Measurements from ENCODE around the gene ZNRF2.

The ZNRF2 gene

GRCh38 chr7:30306976-30307375 lies 22.6 kb downstream of the ZNRF2 start:
- H4K20me1 ChIP-seq (ENCODE audit: insufficient read depth, low read length): 0 out of 2 replicates have a peak, but pooled peaks cover 6% of the 10 kb centered on the region
- H3K4me3 ChIP-seq (ENCODE audit: low read depth, low read length, poor library complexity, severe bottlenecking): no peak overlapping the region
- no peak overlapping the region for H3K27ac ChIP-seq (ENCODE audit: low read depth, low read length, poor library complexity, severe bottlenecking)
- TF ChIP-seq EZH2 (IDR thresholded peaks at IDR 0.05; ENCODE audit: borderline replicate concordance, low read length): no peak
- TF ChIP-seq, protein P1, sequence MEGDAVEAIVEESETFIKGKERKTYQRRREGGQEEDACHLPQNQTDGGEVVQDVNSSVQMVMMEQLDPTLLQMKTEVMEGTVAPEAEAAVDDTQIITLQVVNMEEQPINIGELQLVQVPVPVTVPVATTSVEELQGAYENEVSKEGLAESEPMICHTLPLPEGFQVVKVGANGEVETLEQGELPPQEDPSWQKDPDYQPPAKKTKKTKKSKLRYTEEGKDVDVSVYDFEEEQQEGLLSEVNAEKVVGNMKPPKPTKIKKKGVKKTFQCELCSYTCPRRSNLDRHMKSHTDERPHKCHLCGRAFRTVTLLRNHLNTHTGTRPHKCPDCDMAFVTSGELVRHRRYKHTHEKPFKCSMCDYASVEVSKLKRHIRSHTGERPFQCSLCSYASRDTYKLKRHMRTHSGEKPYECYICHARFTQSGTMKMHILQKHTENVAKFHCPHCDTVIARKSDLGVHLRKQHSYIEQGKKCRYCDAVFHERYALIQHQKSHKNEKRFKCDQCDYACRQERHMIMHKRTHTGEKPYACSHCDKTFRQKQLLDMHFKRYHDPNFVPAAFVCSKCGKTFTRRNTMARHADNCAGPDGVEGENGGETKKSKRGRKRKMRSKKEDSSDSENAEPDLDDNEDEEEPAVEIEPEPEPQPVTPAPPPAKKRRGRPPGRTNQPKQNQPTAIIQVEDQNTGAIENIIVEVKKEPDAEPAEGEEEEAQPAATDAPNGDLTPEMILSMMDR (IDR thresholded peaks at IDR 0.05; ENCODE audit: low read length): no peak
- H2AFZ ChIP-seq (ENCODE audit: low read length): no peak overlapping the region
- no peaks in the 10 kb centered on the region for H3K9me2 ChIP-seq (ENCODE audit: low read depth, low read length)
- peaks cover 7% of the 10 kb centered on the region; the same call in 1 of the 2 replicates for H3K9me3 ChIP-seq (ENCODE audit: low read length)
- H3K4me2 ChIP-seq (ENCODE audit: low read length): no peak overlapping the region
- H3K79me2 ChIP-seq (ENCODE audit: insufficient read depth, low read length): peaks cover 93% of the 10 kb centered on the region
- peaks cover 29% of the 10 kb centered on the region for H3K4me1 ChIP-seq (ENCODE audit: insufficient read depth, low read length, severe bottlenecking)
- H3K27me3 ChIP-seq (ENCODE audit: insufficient read depth, low read length): no peaks in the 10 kb centered on the region
- H3K36me3 ChIP-seq (ENCODE audit: insufficient read depth, low read length): no peaks in the 10 kb centered on the region
- H3F3A ChIP-seq (ENCODE audit: insufficient read depth, low read length): no peaks in the 10 kb centered on the region
- no peak overlapping the region for H3K9ac ChIP-seq (ENCODE audit: low read length)

DNA sequence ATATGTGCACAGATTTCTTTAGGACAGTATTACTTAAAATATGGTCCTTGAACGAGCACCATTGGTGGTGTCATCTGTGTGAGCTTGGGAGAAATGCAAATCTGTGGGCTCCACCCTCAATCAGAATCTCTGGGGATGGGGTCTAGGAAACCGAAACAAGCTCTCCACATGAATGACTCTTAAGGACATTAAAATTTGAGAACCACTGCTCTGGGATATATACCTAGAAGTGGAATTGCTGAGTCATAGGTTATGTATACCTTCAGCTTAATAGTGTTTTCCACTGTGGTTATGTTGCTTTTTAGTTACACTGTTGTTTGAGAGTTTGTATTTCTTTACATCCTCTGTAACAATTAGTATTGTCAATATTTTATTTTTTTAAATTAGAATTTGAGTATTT lies 24.0 kb downstream of the ZNRF2 start:
- Histone ChIP-seq H3K27me3 (ENCODE audit: insufficient read depth, low read length) (no peaks in the 10 kb centered on the region), H3K79me2 (ENCODE audit: insufficient read depth, low read length) (peaks cover 97% of the 10 kb centered on the region), H3K9me2 (ENCODE audit: low read depth, low read length) (no peaks in the 10 kb centered on the region), H3F3A (ENCODE audit: insufficient read depth, low read length) (no peaks in the 10 kb centered on the region), H3K36me3 (ENCODE audit: insufficient read depth, low read length) (no peaks in the 10 kb centered on the region), H3K4me2 (ENCODE audit: low read length) (no peak overlapping the region), H3K27ac (ENCODE audit: low read depth, low read length, poor library complexity, severe bottlenecking) (no peak overlapping the region), H3K4me3 (ENCODE audit: low read depth, low read length, poor library complexity, severe bottlenecking) (no peak overlapping the region), H4K20me1 (ENCODE audit: insufficient read depth, low read length) (0 out of 2 replicates have a peak, but pooled peaks cover 6% of the 10 kb centered on the region), H2AFZ (ENCODE audit: low read length) (no peak overlapping the region), H3K4me1 (ENCODE audit: insufficient read depth, low read length, severe bottlenecking) (peaks cover 32% of the 10 kb centered on the region), H3K9me3 (ENCODE audit: low read length) (peaks cover 7% of the 10 kb centered on the region; the same call in 1 of the 2 replicates), H3K9ac (ENCODE audit: low read length) (no peak overlapping the region)
- TF ChIP-seq, protein P1 (IDR thresholded peaks at IDR 0.05; ENCODE audit: low read length): no peak
- no peak for TF ChIP-seq EZH2 (IDR thresholded peaks at IDR 0.05; ENCODE audit: borderline replicate concordance, low read length)

GRCh38 chr7:30309302-30309701 lies 24.9 kb downstream of the ZNRF2 start:
- Histone ChIP-seq H3K4me2 (ENCODE audit: low read length) (no peak overlapping the region), H3K4me1 (ENCODE audit: insufficient read depth, low read length, severe bottlenecking) (peaks cover 32% of the 10 kb centered on the region)

More at GRCh38 chr7:30309302-30309701, 24.9 kb downstream of the ZNRF2 start:
- Histone ChIP-seq H3K36me3 (ENCODE audit: insufficient read depth, low read length) (no peaks in the 10 kb centered on the region), H4K20me1 (ENCODE audit: insufficient read depth, low read length) (0 out of 2 replicates have a peak, but pooled peaks cover 3% of the 10 kb centered on the region), H3K9ac (ENCODE audit: low read length) (no peak overlapping the region), H3K9me2 (ENCODE audit: low read depth, low read length) (no peaks in the 10 kb centered on the region), H2AFZ (ENCODE audit: low read length) (no peak overlapping the region), H3K4me3 (ENCODE audit: low read depth, low read length, poor library complexity, severe bottlenecking) (no peak overlapping the region), H3K9me3 (ENCODE audit: low read length) (peaks cover 7% of the 10 kb centered on the region; the same call in 1 of the 2 replicates), H3K27me3 (ENCODE audit: insufficient read depth, low read length) (no peaks in the 10 kb centered on the region), H3K79me2 (ENCODE audit: insufficient read depth, low read length) (peaks cover 97% of the 10 kb centered on the region), H3F3A (ENCODE audit: insufficient read depth, low read length) (no peaks in the 10 kb centered on the region), H3K27ac (ENCODE audit: low read depth, low read length, poor library complexity, severe bottlenecking) (no peak overlapping the region)
- TF ChIP-seq, protein P1 (IDR thresholded peaks at IDR 0.05; ENCODE audit: low read length): no peak

All from OCI-LY1 (cell line).